Measurements from ENCODE around the gene LDLRAD4. TPM values are rescaled to one million over a fixed set of nuclear protein-coding genes. Genes with fewer than 3 reads are reported as not detected.

LDLRAD4 gene
- total and polyA plus RNA-seq, 8 donors, result 2.0 to 47.9 (median 9.0) TPM

DNA sequence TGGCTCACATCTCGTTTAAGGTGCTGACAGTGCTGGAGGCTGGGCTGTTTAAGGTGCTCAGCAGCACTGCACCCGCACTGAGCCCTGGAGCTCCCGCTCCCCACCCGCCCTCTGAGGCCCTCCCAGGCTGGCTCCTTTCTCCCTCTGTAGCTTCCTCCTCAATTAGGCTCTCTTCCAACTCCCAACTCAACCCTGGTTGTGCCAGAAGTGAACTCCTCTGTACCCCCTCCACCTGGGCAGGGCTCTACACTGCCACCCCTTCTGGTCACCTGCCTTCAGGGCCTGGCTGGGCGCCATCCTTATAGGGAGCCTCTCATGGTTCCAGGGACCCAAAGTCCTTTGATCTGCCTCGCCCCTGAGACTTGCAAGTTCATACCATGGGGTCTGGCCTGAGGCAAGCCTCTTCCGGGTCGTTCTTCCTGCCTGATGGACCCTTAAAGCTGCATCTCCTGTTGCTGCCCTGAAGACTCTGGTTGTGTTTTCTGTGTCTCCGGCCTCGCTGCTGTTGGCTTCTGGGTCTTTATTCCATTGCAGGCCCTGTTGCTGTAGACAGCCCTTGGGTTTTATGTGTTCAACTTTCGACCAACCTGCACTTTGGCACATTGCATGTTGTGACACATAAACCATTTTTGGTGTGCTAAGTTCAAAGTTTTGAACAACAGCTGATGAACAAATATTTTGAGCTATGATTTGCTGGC lies 199.6 kb downstream of the LDLRAD4 start:
- Histone ChIP-seq H3K27ac (no peak overlapping the region), H3K4me1 (peaks cover 0 to 21% (median 2%) of the 10 kb centered on the region in 4 donors), H3K36me3 (no peaks in the 10 kb centered on the region), H3K27me3 (no peaks in the 10 kb centered on the region), H3K9me3 (no peaks in the 10 kb centered on the region), H3K4me3 (no peak overlapping the region)
- WGBS, 5 donors, result 69 to 88% (median 80%) methylated on average over 11 of the region's 11 CpGs
- no peak for DNase-seq
- intact Hi-C loops (cut with DNase I; ENCODE audit: low total_unique reads), result no loop called here
- TF ChIP-seq, protein P1, sequence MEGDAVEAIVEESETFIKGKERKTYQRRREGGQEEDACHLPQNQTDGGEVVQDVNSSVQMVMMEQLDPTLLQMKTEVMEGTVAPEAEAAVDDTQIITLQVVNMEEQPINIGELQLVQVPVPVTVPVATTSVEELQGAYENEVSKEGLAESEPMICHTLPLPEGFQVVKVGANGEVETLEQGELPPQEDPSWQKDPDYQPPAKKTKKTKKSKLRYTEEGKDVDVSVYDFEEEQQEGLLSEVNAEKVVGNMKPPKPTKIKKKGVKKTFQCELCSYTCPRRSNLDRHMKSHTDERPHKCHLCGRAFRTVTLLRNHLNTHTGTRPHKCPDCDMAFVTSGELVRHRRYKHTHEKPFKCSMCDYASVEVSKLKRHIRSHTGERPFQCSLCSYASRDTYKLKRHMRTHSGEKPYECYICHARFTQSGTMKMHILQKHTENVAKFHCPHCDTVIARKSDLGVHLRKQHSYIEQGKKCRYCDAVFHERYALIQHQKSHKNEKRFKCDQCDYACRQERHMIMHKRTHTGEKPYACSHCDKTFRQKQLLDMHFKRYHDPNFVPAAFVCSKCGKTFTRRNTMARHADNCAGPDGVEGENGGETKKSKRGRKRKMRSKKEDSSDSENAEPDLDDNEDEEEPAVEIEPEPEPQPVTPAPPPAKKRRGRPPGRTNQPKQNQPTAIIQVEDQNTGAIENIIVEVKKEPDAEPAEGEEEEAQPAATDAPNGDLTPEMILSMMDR (IDR thresholded peaks at IDR 0.05), result no peak
- no peak for TF ChIP-seq POLR2A (IDR thresholded peaks at IDR 0.05)
- no peak for TF ChIP-seq EP300 (IDR thresholded peaks at IDR 0.05)
- TF ChIP-seq POLR2AphosphoS5 (IDR thresholded peaks at IDR 0.05), result no peak

DNA sequence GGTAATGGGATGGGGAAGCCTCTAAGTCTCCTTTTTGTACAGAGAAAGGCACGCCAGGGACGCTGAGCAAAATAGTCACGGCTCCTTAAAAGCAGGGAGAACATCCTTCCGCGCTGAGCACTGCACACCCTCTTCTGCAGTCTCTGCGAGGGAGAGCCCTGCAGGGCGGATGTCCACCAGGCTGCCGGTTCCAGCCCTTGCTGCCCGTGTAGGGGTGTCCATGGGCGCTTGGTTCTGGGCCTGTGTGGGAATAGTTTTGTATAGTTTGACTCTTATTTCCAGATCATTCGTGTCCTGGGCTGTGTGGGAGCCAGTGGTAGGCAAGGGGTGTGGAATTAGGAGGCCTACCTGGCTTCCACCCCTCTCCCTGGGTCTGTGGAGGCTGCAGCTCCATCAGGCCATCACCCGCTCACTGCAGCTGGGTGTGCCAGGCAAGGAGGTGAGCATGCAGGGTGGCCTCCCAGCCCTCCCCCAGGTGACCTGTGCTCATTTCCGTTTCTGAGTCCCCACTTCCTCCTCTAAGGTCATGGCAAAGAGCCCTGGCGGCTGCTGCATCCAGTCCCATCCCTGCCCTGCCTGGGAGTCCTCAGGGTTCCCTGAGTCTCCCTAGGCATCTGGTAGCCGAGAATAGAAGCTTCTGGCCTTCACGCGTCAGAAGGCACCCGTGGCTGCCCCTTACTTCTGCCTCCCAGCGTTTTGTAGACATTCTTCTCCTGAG lies 202.6 kb downstream of the LDLRAD4 start:
- WGBS, 5 donors, result 79 to 88% (median 87%) methylated on average over 14 to 19 of the region's 19 CpGs
- no peaks in the 10 kb centered on the region for H3K36me3 ChIP-seq
- TF ChIP-seq, protein P1 (IDR thresholded peaks at IDR 0.05), result no peak
- TF ChIP-seq POLR2A (IDR thresholded peaks at IDR 0.05), result no peak
- TF ChIP-seq POLR2AphosphoS5 (IDR thresholded peaks at IDR 0.05), result no peak
- TF ChIP-seq EP300 (IDR thresholded peaks at IDR 0.05), result no peak
- no peak overlapping the region for H3K4me3 ChIP-seq
- no peak overlapping the region for H3K27ac ChIP-seq
- intact Hi-C loops (cut with DNase I; ENCODE audit: low total_unique reads), result no loop called here
- DNase-seq, result no peak
- no peaks in the 10 kb centered on the region for H3K27me3 ChIP-seq
- H3K4me1 ChIP-seq, result peaks cover 0 to 16% (median 1%) of the 10 kb centered on the region in 4 donors
- no peaks in the 10 kb centered on the region for H3K9me3 ChIP-seq

DNA sequence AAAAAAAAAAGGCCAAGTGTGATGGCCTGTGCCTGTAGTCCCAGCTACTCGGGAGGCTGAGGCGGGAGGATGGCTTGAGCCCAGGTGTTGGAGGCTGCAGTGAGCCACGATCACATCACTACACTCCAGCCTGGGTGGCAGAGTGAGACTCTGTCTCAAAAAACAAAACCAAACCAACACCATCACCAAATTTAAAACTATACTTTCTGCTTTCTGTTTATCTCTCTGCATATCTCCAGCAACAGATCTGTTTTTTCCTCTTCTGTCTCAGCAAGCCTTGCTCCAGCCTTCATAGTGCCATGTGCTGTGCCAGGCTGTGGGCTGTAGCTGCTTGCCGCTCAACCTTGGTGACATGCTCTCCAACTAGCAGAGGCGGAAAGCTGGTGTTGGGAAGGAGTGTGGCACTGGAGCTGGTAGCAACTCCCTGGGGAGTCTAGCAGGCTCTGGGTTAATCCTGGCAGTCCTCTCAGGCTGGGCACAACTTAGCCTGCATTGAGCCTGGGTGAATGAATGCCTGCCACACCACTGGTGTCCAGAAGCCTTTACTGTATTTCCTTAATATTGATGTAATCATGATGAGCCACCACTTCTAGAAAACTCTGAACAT lies 204.1 kb downstream of the LDLRAD4 start:
- Histone ChIP-seq H3K9me3 (no peaks in the 10 kb centered on the region), H3K36me3 (no peaks in the 10 kb centered on the region), H3K4me3 (no peak overlapping the region), H3K27me3 (no peaks in the 10 kb centered on the region), H3K27ac (no peak overlapping the region), H3K4me1 (peaks cover 0 to 12% (median 6%) of the 10 kb centered on the region in 4 donors)
- WGBS, 5 donors, result 89 to 95% (median 91%) methylated on average over 5 of the region's 5 CpGs
- DNase-seq, result no peak
- intact Hi-C loops (cut with DNase I; ENCODE audit: low total_unique reads), result no loop called here
- TF ChIP-seq, protein P1 (IDR thresholded peaks at IDR 0.05), result no peak
- TF ChIP-seq POLR2AphosphoS5 (IDR thresholded peaks at IDR 0.05), result no peak

DNA sequence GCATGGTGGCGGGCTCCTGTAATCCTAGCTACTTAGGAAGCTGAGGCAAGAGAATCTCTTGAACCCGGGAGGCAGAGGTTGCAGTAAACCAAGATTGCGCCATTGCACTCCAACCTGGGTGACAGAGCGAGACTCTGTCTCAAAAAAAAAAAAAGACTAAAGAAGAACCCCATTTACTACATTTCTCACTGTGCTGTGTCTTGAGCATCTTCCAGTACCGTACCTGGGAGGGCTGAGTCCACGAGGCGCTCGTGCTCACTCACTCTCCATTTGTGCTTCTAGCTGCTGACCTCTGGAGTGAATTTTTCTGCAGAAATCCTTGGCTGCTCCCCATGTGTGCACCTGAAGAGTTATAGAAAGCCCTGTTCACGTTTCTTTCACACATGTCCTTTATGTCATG lies 204.8 kb downstream of the LDLRAD4 start:
- intact Hi-C loops (cut with DNase I; ENCODE audit: low total_unique reads), result no loop called here
- WGBS, 5 donors, result 86 to 97% (median 94%) methylated on average over 9 of the region's 9 CpGs

More for the DNA sequence above, 204.8 kb downstream of the LDLRAD4 start:
- no peak overlapping the region for H3K4me3 ChIP-seq
- no peak overlapping the region for H3K27ac ChIP-seq
- no peaks in the 10 kb centered on the region for H3K27me3 ChIP-seq
- no peak for DNase-seq
- peaks cover 0 to 8% (median 6%) of the 10 kb centered on the region in 4 donors for H3K4me1 ChIP-seq
- H3K36me3 ChIP-seq, result no peaks in the 10 kb centered on the region
- TF ChIP-seq POLR2AphosphoS5 (IDR thresholded peaks at IDR 0.05) (no peak), POLR2A (IDR thresholded peaks at IDR 0.05) (no peak), EP300 (IDR thresholded peaks at IDR 0.05) (no peak)
- TF ChIP-seq, protein P1 (IDR thresholded peaks at IDR 0.05), result no peak
- H3K9me3 ChIP-seq, result no peaks in the 10 kb centered on the region

All from stomach (tissue), 9 donors.